GM19468 (cell line): ENCODE results near the gene TWSG1.
"Not testable (repeated sequence)": the region's sequence is repeated elsewhere in the genome, so short reads cannot be mapped to it uniquely, and the experiment has no call there.

Experiments used
- ATAC-seq: cut with Tn5 transposase; IDR thresholded peaks from one replicate; pipeline ENCODE4 v1.9.1; 2021; ENCODE audit warnings: mild to moderate bottlenecking, moderate library complexity, moderate number of reproducible peaks; ENCODE audit not compliant: unreplicated experiment; ENCODE audit errors: extremely low read depth

TWSG1 gene

DNA sequence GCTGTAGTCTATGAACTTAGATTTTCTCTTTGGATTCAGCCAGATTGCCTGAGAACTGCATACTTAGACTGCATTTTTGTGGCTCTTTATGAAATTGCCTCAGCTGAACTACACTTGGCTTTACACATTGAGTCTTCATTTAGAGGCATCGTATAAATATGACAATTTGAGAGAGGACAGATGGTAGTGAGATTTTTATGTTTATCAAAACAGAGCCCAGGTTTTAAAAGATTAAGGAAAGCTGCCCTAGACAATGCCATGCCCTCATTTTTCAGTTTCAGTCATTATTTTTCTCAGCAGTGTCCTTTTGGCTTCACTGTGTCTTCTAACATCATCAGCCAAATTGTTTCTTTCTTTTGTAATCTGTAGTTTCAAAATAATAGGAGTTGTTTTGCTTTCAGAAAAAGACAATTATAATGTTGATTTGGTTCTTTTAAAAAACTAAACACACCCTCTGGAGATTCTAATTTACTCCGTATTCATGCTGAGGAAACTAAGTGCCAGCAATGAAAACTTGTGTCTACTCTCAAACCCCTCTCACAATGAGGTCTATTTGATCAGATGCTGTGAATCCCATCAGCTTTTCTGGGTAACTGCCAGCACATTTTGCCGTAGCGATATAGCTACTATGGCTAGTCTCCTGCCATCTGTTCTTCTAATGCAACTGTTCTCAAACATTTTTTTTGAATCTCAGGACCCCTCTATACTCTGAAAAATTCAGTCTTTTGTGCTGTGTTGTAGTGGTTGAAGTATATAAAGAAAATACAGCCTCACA, 46.2 kb downstream of the TWSG1 start:
- no peak for ATAC-seq

DNA sequence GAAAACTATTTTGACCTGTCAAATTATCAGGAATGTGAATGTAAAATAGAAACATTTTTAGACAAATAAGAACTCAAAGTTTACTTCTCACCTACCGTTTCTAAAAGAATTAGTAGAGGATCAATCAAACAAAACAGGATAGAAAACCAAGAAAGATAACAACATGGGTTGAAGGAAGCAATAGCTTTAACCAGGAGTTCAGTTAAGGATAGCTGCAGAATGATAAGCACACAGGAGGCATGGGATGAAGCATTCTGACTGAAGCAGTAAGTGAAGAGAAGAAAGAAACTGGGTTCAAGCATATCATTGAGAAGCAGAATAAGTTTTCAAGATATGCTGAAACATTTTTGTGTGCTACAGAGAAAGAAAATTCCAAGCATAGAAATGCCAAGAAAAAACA, 52.3 kb downstream of the TWSG1 start:
- ATAC-seq = no peak

DNA sequence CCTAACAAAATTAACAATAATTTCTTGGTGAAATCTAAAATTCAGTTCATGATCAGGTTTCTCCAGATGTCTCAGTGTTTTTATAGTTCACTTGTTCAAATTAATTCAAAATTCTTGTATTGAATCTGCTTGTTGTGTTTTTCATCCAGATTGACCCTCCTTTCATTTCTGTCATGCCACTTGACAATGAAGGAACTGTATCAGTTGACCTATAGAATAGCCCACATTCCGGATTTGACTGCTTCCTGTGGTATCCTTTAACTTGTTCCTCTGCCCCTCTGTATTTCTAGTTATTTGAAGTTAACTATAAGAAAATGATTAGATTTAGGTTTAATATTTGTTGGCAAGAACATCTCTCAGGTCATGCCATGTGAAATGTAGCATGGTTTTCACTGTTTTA, 53.3 kb downstream of the TWSG1 start:
- no peak for ATAC-seq

DNA sequence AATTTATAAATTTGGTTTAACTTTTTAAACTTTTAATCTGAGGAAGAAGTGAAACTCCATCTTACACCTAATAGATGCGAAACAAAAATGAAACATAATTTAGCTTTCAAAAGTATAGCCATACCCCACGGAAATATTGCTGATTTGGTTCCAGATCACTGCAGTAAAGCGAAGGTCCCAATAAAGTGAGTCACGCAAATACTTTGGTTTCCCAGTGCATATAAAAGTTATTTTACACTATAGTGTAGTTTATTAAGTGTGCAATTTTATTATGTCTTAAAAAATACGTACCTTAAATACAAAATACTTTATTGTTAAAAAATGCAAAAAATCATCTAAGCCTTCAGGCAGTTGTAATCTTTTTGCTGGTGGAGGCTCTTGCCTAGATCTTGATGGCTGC, 55.1 kb downstream of the TWSG1 start:
- ATAC-seq = no peak

DNA sequence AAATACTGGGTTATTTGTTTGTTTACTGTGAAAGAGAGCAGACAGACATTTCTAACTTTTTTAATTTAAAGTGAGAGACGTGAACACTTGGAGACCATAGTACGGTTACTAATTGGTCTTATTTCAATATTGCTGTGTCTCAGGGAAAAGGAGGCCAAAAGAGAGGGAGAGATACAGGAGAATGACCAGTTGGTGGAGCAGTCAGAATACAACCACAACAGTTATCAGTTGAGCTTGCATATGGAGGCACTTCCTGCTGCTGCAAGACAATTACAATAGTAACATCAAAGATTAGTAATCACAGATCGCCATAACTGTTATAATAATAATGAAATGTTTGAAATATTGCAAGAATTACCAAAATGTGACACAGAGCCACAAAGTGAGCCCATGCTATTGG, 58.2 kb downstream of the TWSG1 start:
- no peak for ATAC-seq

DNA sequence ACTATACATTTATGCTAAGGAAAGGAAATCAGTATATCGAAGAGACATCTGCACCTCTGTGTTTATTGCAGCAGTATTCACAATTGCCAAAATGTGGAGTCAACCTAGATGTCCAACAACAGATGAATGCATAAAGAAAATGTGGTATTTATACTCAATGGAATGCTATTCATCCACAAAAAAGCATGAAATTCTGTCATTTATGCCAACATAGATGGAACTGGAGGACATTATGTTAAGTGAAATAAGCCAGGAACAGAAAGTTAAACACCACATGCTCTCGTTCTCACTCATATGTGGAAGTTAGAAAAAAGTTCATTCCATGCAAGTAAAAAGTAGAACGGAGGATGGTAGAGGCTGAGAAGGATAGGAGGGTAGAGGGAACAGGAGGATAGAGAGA, 59.5 kb downstream of the TWSG1 start:
- no peak for ATAC-seq

DNA sequence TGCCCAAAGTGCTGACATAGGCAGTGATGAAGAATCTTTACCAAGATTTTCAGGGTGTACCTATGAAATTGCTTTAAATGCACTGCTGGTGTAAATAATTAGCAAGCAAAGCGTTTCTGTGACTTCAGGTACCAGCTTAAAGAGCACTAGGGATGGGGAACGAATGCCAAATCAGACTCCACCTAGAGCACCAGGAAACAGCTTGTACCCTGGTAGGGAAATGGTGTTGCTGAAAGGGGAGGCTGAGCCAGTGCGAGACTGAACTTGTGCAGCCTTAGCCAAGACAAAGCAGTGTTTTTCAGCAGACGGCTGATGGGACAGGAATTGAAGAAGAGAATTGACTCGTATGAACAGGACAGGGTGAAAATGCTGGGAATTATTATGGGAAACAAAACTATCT, 65.6 kb downstream of the TWSG1 start:
- ATAC-seq = no peak

DNA sequence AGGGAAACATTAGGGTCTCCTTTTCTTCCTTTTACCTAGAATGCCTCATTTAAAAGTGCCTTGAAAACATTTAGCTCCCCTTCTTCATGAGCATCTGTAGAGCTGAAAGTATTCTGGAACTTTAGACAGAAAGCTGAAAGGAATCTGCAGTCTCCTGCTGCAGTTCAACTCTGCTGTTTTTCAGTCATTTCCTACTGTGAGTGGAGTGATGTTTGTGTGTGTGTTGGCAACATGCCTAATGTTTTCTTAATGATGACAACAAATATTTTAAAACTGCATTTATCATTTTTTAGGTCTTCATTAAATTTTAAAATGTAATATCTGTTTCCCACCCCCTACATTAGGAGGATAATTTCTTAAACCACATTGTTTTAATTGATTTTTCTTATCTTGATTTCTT, 66.6 kb downstream of the TWSG1 start:
- ATAC-seq = no peak

DNA sequence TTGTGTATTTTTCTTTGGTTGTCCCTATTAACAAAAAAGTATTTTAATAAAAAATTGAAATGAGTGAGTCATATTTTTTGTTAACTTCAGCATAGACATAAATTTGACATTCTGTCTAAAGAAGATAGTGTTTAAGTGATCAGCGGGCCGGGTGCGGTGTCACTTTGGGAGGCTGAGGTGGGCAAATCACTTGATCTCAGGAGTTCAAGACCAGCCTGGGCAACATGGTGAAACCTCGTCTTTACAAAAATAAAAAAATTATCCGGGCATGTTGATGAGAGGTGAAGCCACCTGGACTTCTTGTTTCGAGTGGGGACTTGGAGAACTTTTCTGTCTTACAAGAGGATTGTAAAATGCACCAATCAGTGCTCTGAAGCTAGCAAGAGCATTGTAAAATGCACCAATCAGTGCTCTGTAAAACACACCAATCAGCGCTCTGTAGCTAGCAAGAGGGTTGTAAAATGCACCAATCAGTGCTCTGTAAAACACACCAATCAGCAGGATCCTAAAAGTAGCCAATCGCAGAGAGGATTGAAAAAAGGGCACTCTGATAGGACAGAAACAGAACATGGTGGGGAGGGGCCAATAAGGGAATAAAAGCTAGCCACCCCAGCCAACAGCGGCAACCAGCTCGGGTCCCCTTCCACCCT, 67.9 kb downstream of the TWSG1 start:
- not testable (repeated sequence) for ATAC-seq

DNA sequence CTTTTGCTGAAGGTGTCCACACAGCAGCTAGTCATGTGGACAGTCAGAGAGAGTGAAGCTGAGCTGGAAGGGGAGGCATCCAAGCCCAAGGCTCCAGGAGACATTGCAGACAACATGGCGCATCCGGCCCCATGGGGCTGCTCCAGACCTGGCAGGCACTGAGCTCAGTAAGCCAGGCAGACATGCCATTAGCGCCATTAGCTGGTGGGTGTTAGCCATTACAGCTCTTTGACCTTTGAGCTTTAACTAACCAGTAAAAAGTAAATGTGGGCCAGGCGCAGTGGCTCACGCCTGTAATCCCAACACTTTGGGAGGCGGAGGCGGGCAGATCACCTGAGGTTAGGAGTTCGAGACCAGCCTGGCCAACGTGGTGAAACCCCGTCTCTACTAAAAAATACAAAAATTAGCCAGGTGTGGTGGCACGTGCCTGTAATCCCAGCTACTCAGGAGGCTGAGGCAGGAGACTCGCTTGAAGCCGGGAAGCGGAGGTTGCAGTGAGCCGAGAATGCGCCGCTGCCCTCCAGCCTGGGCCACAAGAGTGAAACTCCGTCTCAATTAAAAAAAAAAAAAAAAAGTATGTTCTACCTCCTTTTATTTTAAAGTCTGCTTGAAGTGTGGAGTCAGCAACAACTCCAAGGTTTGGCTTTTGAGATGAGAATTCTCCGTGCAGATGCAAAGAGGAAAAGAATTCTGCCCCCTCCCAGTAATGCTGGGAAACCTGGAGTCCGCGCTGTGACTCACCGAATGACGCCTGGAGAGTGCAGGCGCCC, 69.4 kb downstream of the TWSG1 start:
- no peak for ATAC-seq

DNA sequence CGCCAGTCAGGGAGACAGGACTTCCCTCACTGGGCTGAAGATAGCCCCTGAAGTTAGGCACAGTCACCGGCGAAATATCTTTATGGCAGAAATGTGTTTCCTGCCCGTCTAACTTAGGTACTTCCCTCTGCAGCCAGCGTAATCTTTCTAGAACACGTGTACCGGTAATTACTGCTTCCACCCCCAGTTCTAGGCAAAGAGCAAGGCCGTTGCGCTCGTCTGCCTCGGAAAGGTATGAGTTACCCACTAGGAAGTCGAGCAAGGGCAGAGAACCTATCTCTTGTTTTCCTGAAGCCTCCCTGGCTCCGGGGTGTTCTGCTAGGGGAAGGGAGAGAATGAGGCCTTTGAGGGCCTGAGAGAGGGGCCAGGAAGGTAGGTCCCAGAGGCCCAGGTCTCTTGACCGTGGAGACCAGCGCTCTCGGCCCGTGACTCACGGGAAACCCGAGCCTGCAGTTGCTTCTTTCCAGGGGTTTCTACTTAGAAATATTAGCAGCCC, 70.0 kb downstream of the TWSG1 start:
- no peak for ATAC-seq

DNA sequence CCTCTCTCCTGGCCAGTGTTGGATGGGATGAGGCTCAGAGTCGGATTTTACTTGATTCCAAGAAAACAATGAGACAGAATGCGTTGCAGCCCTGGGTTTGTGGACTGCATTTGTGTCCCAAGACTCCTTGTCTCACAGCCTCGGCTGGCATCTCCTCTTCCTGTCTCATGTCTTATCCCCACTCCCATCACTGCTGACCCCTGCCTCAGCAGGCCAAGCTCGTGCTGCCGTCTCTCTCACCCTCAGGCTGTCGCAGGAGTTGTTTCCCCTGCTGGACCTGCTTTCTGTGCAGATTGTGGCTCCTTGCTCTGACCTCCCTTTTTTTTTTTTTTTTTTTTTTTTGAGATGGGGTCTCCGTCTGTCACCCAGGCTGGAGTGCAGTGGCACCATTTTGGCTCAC, 70.6 kb downstream of the TWSG1 start:
- no peak for ATAC-seq

DNA sequence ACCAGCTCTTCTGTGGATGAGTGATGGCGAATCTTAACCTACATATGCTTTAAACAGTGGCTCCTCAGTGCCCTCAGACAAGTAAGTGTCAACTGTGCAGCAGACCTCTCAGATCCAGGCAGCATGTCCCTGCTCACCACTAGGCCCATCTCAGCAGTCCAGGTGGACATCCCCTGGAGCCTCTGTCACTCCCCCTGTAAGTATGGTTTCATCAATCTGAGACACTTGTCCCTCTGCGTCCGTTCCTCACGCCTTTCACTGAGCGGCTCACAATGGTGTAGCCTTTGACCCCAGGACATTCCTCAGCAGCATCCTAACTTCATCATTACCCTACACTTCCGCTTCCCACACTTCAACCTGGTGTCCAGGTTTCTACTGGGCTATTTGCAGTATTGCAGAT, 71.4 kb downstream of the TWSG1 start:
- ATAC-seq = no peak

DNA sequence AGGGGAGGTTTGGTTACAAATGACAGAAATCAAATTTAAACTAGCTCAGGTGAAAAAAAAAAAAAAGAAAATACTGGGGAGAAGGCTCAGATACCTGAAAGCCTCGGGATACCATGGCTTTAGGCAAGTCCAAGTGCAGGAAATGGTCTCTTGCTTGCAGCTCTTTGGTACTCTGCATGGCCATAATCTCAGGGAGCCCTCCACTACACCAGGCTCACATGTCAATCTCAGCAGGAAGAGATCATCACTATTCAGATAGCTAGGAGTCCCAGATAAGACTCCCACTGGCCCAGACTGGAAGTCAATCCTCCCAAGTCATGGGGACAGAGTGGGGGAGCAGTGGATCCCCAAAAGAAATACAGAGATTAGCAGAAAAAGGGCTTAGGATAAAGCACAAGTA, 75.9 kb downstream of the TWSG1 start:
- no peak for ATAC-seq

DNA sequence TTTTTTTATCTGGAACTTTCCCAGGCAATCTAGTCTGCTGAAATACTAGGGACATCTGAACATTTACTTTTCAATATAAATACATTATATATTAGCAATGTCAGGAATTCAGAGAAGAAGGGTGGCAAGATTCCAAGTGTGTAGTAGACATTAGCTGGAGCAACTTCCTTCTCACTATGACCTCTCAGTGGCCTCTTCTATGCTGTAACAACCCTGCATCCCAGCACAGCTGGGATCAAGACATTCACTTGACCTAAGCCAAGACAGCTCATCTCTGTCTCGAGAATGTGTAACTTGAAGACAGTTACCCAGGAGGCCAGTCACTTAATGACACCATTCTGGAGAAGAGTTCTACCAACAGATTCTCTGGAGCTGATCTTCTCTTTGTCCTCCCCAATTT, 79.0 kb downstream of the TWSG1 start:
- ATAC-seq = no peak

DNA sequence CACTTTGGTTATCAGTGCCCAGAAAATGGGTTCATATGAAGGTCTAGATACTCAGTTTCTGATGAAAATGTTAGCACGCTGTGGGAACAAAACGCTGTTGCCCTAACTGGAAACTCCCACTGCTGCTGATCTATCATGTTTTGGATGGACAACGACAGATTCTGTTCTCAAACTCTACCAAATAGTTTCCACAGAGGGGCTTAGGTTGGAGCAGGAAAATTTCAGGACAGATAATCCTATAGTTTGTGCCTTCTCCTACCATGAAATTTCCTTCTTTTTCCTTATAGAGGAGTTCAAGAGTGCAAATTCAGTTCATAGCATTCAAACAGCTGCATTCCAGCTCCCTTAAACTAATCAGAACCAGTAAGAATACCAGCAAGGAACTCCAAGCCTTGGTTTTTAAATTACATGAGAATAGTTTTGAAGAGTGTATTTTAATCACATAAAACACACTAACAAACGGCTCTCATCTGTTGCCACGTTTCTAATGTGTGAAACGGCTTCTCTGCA, 82.0 kb downstream of the TWSG1 start:
- no peak for ATAC-seq

DNA sequence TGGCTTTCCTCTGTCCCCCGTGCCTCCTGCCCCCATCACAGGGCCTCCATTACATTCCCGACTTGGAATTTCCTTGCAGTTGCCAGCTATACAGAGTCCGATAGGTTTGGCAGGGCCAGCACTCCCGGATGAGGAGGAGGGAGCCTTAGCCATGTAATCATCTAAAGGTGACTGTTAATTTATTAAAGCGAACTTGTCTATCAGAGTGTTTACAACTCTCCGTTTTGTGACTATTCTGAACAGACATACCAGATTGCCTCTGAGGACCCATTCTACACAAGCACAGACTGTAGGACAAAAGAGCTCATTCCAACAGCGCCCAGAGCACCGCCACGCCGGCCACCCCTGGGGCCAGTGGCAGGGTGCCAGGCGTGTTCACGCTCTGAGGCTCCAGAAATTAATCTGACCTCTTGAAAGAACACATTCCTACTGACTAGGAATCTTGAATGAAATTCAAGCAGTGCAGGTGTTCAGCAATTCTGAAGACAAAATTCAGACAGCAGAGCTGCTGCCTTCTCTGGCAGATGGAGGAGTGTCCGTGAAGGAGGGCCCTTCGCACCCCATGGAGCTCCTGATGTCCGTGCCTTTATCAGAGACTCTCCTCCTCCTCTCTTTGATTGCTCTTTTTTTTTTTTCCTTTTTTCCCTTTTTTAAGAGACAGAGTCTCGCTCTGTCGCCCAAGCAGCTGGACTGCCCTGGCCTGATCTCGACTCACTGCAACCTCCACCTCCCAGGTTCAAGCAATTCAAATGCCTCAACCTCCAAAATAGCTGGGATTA, 82.7 kb downstream of the TWSG1 start:
- ATAC-seq = no peak

DNA sequence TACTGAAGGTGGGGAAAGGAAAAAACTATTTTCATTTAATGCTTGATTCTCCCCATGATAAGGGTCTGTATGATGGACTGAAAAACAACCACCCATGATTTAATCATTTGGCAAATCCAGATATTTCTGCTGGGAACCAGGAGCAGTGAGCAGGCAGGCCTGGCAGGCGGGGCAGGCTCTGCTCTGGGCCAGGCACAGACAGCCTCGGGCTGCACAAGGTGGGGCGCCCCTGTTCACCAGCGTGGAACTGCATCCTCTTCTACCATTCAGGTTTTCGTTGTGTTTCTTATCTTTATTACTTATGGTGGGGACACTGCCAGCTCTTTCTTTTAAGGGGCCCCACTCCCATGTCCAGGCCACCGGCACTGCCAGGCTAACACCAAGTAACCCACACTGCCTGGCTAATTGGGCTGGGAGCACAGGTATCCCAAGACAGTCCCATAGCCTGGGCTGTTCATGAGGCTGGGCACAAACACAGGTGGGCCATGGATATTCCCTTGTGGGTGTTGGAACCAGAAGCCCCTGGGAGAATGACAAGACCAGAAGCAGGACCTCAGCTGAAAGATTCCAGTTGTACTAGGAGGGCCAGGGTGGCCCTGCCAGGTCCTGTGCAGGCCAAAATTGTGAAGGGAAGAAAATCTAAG, 83.6 kb downstream of the TWSG1 start:
- ATAC-seq = no peak

DNA sequence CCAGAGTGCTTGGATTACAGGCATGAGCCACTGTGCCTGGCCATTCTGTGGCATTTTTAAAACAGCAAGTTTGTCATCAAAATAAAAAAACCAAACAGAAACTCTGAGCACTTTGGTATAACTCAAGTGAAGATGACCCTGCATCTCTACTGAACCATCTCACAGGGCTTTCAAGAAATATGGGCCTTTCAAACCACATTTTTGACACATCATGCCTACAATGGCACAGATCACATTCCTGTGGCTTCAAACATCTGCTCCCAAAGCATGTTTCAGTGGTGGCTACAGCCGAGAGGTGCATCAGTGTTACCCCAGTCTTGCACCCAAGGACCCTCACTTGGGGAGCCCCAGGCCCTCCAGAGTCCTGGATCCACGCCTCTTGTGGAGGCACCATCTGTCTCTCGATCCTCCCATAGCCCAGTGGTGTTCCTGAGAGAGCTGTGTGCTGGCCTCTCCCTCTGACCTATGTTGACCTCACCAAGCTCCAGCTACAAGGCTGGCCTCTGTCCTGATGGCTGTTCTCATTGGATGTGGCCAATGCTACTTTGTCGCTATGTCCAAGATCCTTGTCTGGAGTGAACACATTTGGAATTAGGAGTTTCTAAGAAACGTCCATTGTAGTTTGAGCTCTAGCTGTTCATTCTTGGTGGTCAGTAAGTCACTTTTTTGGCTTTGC, 85.5 kb downstream of the TWSG1 start:
- ATAC-seq = no peak
